ENCODE data around the gene TBX6.

Gene TBX6

DNA sequence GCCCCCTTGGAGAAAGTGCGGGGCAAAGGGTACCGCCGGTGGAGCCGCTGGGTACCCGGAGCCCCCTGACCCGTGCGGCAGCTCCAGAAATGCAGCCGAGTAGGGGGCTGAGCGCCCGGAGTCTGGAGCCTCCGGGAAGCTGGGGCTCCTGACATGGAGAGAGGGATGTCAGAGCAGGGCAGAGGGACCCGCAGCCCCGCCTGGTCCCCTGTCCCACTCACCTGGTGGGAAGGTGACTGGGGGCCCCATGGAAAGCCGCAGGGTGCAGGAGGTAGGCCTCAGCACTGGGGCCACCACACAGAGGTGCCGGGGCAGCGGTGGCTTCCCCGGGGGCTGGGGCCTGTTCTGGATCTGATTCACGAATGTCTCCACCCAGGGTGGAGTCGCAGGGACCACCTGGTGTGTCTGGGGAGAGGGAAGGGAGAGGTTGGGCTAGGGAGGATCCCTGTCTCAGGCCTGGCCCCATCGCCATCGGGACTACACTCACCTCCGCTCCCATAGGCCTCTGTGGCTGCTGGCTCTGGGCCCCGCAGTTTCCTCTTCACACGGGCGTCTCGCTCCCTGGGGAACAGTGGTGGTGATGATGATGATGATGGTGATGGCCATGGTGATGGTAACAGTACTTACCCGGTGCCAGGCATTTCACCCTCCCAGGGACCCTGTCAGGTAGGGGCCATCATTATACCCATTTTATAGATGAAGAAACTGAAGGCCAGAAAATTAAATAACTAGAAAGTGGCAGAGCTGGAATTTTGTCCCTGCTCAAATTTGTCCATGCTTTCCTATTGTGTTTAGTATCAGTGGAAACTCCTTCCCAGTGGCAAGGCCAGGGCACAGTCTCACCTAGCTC is 5.2 kb downstream of the TBX6 start:
- DNase-seq: no peak

DNA sequence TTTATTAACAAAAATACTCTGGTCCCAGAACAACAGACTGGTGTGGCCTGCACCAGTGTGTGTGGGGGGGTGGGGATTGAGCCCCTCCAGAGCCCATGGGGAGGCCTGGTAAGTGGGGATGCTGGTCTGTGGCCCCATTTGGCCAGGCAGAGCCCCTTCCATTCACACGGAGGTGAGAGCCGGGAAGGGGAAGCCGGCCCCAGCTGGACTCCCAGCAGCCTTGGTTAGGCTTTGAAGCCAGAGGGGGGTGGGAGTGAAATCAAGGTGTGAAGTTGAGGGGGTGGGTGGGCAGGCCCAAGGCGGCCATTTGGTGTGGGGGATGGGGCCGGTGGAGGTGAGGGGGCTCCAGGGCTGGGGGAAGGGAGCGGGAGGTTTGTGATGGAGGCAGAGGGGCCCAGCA is 5.9 kb downstream of the TBX6 start:
- no peak for DNase-seq

DNA sequence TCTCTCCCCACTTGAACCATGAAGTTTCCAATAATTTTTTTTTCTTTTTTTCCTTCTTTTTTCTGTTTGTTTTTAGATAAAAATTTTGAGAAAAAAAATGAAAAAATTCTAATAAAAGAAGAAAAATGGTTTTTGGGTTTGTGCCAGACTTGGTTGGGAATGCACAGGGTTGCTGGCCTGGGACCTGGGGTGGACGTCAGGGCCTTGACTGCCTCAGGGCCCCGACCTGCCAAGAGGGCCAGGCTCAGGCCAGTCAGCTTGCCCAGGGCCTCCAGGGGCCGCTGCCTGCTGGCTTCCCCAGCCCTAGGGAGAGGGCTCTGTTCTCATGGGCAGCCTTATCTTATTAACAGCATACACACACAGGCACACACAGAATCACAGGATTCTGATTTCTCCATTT is 6.5 kb downstream of the TBX6 start:
- DNase-seq: no peak

DNA sequence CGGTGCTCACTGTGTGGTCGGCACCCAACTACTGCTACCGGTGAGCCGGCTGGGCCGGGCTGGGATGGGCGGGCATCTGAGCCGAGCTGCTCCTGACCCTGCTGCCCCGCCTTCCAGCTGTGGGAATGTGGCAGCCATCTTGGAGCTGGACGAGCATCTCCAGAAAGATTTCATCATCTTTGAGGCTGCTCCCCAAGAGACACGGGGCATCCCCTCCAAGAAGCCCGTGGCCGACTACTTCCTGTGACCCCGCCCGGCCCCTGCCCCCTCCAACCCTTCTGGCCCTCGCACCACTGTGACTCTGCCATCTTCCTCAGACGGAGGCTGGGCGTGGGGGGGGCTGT is 6.9 kb downstream of the TBX6 start:
- no peak for DNase-seq

DNA sequence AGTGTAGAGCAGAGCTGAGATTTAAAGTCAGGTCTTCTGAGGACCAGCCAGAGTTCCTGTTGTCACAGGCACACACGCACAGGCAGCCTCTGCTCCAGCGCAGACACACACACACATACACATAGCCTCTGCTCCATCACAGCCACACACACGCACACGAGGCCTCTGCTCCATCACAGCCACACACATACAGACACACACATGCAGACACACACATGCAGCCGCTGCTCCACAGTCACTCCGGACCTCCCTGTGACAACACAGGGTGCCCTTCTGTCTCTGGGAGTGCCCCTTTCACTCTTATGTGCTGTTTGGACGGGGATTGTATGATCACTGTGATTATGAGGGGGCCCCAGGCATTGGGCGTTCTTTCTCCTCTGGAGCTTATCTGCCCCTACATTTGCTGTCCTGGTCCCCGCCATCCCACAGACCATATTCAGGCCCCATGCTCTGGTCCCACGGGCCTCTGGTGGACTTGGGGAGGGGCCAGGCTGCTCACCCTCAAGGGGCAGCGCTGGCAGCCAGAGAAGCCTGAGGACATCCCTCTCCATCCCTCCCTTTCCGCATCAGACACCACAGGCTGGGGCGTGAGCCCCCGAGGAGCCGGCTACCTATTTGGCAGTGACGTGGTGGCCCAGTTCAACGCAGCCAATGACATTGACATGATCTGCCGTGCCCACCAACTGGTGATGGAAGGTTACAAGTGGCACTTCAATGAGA is 7.5 kb downstream of the TBX6 start:
- DNase-seq: no peak

DNA sequence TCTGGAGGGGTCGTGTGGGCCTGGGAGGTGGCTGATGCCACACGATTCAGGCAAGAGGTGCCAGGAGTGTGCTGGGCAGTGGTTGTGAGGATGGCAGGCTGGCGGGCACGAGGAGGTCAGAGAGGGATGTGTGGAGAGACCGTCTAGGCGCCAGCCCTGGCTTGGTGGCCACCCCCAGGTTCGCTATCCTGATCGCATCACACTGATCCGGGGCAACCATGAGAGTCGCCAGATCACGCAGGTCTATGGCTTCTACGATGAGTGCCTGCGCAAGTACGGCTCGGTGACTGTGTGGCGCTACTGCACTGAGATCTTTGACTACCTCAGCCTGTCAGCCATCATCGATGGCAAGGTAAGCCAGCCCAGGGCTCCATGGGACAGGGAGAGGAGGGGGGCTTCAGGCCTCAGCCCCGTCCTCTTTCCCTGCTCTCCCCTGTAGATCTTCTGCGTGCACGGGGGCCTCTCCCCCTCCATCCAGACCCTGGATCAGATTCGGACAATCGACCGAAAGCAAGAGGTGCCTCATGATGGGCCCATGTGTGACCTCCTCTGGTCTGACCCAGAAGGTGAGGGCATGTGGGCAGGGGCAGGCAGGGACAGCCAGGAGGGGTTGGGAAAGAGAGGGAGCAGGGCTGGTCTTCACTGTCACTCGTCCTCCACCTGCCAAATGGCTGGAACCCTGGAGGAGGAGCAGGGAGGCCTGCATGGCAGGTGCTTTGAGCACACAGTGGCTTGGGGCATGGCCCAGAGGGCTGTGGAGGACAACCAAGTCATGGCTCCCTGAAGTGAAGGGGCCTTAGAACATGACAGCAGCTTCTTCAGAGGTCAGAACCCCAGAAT is 8.3 kb downstream of the TBX6 start:
- DNase-seq: no peak

DNA sequence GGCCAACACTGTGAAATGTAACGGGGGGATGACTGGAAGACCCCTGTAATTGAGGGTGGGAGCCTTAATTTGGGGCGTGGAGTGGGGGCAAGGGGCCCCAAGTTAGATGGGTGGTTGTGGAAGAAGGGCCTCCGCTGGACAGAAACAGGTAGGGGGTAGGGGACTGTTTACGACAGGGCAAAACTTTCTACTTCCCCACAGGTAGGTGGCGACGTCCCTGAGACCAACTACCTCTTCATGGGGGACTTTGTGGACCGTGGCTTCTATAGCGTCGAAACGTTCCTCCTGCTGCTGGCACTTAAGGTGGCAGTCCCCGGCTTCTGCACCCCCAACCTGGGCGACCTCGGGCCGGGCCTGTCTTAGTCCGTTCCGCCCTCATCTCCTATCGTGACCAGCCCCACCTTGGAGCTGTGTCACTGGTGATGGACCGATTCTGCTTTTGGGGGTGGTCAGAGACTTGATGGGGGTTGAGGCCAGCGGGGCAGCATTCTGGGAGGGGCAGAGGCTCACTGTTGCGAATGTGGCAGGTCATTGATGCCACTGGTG is 9.1 kb downstream of the TBX6 start:
- no peak for DNase-seq

DNA sequence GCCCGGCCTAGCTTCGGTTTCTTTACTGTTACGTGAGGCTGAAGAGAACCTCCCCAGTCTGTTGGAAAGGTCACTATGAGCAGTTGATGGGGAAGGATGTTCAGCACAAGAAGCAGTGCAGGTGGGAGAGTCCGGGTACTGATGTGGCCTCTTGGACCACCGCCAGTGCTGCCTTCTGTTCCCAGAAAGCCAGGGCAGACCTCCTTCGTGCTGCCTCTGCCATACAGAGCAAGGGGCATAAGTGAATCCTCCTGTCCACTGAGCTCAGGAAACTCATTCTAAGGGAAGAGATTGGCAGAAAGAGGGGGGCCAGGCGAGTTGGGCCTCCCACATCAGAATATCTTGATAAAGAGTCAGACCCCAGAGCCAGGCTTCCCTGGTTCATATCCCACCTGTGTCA is 12.2 kb downstream of the TBX6 start:
- DNase-seq: no peak

DNA sequence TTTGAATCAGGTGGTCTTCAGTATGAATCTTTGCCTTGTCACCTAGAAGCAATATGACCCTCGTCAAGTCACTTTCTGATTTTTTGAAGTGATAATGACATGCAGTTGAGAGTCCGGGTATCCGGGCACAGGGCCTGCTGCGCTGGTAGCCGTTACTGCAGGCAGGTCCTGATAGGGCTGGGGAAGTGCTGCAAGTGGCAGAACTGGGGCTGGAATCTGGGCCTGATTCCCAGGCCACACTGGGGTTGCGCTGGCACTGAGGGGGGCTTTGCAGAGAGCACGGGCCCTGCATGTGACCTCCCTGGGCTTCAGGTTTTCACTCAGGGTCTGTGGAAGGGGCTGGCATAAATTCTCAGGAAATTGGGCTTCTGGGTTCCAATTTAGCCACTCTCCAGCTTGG is 13.0 kb downstream of the TBX6 start:
- no peak for DNase-seq

DNA sequence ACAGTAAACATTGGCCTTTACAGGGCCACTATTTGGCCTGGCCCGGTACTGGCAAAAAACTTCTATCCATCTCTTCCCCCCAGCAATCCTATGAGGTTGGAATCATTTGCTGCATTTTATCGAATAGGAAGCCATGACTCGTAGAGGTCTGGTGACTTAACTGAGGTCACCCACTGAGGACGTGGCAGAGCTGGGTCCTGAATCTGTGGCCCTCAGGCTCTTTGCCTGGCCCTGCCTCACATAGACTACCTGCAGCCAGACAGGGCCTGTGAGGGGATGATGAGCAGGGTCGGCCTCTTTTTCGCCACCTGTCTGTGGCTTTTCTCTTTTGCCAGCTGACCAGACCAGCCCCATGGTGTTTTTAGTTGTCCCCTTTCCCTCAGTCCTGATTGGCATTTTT is 14.1 kb downstream of the TBX6 start:
- no peak for DNase-seq

DNA sequence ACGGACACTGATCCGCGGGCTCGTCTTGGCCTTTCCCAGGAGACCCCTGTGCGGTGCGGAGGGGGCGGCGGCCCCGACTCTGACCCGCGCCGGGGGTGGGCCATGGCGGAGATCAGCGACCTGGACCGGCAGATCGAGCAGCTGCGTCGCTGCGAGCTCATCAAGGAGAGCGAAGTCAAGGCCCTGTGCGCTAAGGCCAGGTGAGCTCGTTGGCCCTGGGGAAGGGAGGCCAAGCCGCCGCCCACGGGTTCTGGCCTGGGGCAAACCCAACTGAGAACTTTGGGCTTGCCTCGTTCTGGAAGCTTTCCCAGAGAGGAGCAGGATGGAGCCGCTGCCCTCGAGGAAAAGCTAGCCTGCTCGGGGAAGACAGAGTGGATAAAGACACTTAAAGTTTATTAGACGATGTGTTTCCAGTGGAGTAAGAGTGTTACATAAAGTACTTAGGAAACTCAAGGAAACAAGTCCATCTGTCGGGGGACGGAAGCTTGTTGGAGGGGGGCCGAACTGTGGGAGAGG is 15.4 kb downstream of the TBX6 start:
- DNase-seq: no peak

DNA sequence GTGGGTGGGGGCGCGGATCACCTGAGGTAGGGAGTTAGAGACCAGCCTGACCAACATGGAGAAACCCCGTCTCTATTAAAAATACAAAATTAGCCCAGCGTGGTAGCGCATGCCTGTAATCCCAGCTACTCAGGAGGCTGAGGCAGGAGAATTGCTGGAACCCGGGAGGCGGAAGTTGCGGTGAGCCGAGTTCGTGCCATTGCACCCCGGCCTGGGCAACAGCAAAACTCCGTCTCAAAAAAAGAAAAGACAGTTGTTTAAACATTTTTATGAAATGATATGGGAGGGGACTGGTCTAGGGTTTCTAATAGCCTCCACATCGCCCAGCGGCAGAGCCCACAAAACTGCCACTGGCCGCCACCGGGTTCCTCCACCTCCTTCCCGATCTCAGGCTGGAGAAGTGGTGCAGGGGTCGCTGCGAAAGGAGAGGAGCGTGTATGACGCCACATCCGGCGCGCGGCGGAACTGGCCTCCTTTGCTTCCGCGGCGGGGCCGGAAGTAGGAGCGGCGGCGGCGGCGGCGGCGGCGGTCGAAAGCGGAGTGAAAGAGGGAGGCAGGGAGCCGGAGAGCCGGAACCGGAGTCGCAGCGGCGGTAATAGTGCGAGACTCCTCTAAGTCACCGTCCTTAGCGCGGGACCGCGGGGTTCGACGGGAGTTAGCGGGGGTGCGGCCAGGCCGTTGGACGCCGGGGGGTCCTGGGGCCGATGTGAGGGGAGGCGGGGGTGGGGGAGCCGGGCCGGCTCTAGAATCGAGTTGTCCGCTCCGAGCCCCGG is 16.0 kb downstream of the TBX6 start, which contains the start of gene PPP4C:
PPP4C (plus strand) TSS at position 492 of the 773 bp plus-strand sequence. CDS start 384 bp downstream, outside the sequence.
- DNase-seq: peak; percentile 75 to 80

DNA sequence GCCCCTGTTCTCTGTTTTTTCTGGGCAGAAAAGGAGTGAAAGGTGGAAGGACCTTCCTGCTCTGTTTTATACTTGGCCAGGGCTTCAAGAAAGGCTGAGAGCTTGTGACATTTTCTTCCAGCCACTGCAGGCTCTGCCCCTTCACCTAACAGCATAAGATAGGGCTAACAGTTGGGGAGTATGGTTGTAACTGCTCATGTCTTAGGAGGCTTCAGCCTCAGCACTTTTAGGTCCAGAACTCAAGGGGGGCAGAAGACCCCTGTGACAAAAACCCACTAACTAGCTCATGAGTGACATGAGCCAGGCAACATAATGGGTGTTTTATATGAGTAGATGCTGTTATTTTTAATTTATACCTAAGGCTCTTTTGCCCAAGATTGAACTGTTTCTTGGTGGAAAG is 21.2 kb downstream of the TBX6 start:
- no peak for DNase-seq

DNA sequence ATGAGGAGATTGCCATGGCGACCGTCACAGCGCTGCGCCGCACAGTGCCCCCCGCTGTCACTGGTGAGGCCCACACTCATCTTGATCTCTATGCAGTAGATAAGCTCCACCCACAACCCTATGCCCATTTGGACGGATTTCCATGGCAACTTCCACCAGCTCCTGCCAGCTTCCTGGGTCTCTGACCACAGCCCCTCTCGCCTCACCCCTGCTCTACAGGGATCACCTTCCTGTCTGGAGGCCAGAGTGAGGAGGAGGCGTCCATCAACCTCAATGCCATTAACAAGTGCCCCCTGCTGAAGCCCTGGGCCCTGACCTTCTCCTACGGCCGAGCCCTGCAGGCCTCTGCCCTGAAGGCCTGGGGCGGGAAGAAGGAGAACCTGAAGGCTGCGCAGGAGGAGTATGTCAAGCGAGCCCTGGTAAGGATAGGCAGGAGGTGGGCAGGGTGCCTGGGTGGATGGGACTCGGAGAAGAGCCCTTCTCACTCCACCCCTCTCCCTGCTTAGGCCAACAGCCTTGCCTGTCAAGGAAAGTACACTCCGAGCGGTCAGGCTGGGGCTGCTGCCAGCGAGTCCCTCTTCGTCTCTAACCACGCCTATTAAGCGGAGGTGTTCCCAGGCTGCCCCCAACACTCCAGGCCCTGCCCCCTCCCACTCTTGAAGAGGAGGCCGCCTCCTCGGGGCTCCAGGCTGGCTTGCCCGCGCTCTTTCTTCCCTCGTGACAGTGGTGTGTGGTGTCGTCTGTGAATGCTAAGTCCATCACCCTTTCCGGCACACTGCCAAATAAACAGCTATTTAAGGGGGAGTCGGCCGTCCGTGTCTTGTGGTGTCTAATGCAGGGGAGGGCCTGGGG is 21.9 kb downstream of the TBX6 start:
- DNase-seq: no peak

DNA sequence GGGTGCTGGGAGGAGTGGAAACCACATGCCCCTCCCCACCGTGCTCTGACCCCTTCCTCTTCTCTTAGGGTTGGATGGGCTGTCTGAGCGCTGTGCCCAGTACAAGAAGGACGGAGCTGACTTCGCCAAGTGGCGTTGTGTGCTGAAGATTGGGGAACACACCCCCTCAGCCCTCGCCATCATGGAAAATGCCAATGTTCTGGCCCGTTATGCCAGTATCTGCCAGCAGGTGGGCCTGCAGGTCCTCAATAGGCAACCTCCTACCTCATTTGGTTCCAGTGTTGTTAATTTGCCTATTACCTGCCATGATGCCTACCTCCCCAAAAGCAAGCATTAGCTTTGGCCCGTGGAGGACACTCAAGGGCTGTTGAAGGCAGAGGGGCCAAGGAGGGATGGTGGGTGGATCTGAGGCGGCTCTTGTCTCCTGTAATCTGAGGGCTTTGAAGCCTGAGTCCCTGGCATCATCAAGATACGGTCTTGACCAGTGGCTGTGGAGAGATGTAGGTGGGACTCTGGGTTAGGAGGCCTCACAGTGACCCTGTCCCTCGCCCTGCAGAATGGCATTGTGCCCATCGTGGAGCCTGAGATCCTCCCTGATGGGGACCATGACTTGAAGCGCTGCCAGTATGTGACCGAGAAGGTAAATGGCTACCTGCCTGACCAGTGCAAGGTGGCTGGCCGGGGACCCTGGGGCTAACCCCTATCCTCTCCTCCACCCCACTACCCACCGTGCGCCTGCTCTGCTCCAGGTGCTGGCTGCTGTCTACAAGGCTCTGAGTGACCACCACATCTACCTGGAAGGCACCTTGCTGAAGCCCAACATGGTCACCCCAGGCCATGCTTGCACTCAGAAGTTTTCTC is 22.7 kb downstream of the TBX6 start:
- DNase-seq: no peak

DNA sequence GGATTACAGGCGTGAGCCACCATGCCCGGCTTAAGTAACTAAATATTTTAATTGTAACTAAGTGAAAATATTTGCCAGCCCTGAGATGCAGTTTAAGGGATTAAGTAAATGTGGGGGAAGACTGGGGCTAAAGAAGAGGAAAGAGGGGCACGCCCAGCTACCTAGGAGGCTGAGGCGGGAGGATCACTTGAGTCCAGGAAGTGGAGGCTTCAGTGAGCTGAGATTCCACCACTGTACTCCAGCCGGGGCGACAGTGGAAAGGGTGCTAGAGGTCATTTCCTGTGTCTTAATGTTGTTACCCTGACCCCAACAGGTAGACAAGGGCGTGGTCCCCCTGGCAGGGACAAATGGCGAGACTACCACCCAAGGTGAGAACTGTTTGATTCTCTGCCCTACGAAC is 23.4 kb downstream of the TBX6 start:
- no peak for DNase-seq

DNA sequence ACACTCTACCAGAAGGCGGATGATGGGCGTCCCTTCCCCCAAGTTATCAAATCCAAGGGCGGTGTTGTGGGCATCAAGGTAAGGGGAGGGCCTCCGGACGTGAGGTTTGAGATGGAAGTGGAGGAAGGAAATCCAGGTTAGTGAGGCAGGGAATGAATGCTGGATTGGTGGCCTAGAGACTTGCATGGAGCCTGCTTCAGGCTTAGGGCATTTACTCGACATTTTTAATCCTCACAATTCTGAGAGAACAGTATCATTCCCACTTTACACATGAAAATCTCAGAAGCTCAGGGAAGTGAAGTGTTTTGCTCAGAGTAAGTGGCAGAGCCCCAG is 24.2 kb downstream of the TBX6 start:
- DNase-seq: no peak

DNA sequence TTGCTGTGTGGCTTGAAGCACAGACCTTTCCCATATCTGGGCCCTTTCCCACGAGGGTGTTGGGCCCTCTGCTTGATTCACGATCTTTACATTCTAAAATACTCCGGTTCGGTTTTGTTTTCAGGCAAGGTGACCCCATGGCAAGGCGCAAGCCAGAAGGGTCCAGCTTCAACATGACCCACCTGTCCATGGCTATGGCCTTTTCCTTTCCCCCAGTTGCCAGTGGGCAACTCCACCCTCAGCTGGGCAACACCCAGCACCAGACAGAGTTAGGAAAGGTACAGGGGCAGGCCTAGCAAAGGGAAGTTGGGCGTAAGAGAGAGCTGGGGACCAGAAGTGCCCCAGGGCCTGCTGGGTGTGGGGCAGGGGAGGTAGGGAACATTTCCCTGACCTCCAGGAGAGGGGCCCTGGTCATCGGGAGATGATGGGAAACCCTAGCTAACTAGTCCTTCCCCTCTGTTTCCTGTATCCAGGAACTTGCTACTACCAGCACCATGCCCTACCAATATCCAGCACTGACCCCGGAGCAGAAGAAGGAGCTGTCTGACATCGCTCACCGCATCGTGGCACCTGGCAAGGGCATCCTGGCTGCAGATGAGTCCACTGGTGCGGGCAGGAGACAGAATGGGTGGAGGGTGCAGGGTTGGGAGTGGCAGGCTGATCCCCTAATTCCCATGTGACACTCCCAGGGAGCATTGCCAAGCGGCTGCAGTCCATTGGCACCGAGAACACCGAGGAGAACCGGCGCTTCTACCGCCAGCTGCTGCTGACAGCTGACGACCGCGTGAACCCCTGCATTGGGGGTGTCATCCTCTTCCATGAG is 24.8 kb downstream of the TBX6 start:
- DNase-seq: no peak

All from hippocampal formation (tissue), 2 donors.